Measurements from ENCODE around the gene THAP3.

- TF ChIP-seq EZH2 (IDR thresholded peaks at IDR 0.05; ENCODE audit: borderline replicate concordance, low read length) (no peak), CTCF (IDR thresholded peaks at IDR 0.05; ENCODE audit: low read length) (no peak)
These were observed 10.4 kb upstream of the THAP3 start for GRCh38 chr1:6614019-6614928.
